DOHH2 (cell line): Measurements from ENCODE around the gene TBC1D22A.
"Not testable (repeated sequence)": the region's sequence is repeated elsewhere in the genome, so short reads cannot be mapped to it uniquely, and the experiment has no call there.

Source experiments
- EZH2phosphoT487 ChIP-seq: fragments of 200-600 bp; sonication (generic); IDR thresholded peaks from 2 replicates; pipeline ENCODE4 v1.6.1; 2017; ENCODE audit warnings: borderline replicate concordance, mild to moderate bottlenecking, antibody characterized with exemption, low read length, moderate library complexity, mixed read lengths
- TF ChIP-seq, protein P1 (sequence below): fragments of 200-600 bp; sonication (generic); IDR thresholded peaks from one replicate; pipeline ENCODE4 v1.5.1; 2014; ENCODE audit warnings: antibody characterized with exemption, mild to moderate bottlenecking, low read depth, low read length; ENCODE audit not compliant: poor library complexity, severe bottlenecking

DNA sequence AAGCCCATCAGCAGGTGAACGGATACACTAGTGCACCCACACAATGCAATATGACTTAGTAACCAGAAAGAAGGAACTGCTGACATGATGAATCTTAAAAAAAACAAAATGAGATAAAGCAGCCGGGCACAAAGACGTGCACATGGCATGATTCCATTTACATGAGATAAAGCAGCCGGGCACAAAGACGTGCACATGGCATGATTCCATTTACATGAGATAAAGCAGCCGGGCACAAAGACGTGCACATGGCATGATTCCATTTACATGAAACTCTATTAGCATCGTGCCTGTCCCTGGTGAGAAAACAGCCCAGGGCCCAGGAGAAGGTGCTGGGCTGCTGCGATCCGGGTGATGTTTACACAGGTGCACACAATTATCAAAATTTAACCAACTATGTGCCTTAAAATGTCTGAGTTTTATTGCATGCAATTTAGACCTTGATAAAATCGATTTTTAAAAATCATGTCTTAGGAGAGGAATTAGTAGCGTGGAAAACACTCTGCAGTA is 28.2 kb upstream of the TBC1D22A start:
- TF ChIP-seq, protein P1, sequence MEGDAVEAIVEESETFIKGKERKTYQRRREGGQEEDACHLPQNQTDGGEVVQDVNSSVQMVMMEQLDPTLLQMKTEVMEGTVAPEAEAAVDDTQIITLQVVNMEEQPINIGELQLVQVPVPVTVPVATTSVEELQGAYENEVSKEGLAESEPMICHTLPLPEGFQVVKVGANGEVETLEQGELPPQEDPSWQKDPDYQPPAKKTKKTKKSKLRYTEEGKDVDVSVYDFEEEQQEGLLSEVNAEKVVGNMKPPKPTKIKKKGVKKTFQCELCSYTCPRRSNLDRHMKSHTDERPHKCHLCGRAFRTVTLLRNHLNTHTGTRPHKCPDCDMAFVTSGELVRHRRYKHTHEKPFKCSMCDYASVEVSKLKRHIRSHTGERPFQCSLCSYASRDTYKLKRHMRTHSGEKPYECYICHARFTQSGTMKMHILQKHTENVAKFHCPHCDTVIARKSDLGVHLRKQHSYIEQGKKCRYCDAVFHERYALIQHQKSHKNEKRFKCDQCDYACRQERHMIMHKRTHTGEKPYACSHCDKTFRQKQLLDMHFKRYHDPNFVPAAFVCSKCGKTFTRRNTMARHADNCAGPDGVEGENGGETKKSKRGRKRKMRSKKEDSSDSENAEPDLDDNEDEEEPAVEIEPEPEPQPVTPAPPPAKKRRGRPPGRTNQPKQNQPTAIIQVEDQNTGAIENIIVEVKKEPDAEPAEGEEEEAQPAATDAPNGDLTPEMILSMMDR: not testable (repeated sequence)
- TF ChIP-seq EZH2phosphoT487: not testable (repeated sequence)
